Inflammatory macrophage treated with lipopolysaccharide for 4 hours (primary cell): ENCODE results near the gene C5AR1.
"Not testable (repeated sequence)": the region's sequence is repeated elsewhere in the genome, so short reads cannot be mapped to it uniquely, and the experiment has no call there.

Source experiments
- DNase-seq: peaks from one replicate; pipeline ENCODE4 v3.0.0-alpha.2; 2020

Gene C5AR1

DNA sequence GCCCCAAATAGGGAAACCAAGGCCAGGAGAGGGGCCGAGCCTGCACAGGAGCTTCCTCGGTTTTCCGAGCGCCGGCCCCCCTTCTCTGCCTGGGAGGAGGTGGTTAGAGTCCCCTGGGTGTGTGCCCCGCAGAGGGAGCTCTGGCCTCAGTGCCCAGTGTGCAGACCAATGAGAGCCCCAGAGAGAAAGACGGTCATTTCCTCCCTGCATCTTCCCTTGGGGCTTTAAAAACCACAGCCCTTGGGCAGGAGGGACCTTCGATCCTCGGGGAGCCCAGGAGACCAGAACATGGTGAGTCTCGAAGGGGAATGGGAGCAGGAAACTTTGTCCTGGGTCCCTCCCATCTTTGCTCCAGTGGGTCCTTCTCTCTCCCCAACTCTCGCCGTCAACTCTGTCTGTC, at the start of gene C5AR1:
Gene C5AR1 (plus strand): TSS at position 254 of the 400 bp plus-strand sequence. CDS start 35 bp downstream, at position 289.
- DNase-seq = peak; percentile 83

- no peak for DNase-seq
Observed at GRCh38 chr19:47260476-47260875, 49.2 kb upstream of the C5AR1 start.

GRCh38 chr19:47261946-47262793, 47.5 kb upstream of the C5AR1 start:
- not testable (repeated sequence) for DNase-seq

GRCh38 chr19:47264629-47265028, 45.0 kb upstream of the C5AR1 start:
- no peak for DNase-seq

DNA sequence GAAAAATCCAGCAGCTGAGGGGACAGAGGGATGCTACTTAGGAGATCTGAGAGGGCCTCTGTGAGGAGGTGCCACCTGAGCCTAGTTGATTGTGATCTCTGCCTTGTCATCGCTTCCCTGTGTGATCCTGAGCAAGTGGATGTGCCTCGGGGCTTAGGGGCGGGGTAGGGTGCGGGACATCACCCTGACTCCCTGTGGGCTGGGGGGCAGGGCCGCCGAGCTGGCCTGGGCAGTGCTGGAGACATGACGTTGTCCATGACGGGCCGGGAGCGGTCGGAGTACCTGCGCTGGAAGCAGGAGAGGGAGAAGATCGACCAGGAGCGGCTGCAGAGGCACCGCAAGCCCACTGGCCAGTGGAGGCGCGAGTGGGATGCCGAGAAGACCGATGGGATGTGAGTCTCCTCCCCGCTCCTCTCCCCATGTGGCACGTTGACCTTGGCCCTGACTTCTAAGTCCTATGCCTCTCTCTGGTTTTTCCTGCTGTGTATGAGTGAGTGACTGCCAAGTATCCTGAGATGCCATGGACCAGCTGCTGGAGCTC, 43.2 kb upstream of the C5AR1 start:
- DNase-seq = no peak

GRCh38 chr19:47267350-47267759, 42.3 kb upstream of the C5AR1 start:
- no peak for DNase-seq

DNA sequence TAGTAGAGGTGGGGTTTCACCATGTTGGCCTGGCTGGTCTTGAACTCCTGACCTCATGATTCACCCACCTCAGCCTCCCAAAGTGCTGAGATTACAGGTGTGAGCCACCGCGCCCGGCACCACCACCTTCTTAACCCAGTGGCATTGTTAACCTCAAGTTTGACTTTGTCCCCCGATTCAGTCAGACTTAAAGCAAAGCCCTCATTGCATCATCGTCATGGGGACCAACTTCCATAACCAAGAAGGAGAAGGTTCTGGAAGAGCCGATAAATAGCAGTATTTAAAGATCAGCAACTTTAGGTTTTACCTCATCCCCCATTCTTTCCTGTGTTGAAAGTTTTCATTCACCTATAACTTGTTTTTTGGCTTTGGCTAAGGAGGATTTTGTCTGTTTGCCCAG, 41.6 kb upstream of the C5AR1 start:
- DNase-seq = no peak

GRCh38 chr19:47269596-47269995, 40.1 kb upstream of the C5AR1 start:
- DNase-seq = no peak

DNA sequence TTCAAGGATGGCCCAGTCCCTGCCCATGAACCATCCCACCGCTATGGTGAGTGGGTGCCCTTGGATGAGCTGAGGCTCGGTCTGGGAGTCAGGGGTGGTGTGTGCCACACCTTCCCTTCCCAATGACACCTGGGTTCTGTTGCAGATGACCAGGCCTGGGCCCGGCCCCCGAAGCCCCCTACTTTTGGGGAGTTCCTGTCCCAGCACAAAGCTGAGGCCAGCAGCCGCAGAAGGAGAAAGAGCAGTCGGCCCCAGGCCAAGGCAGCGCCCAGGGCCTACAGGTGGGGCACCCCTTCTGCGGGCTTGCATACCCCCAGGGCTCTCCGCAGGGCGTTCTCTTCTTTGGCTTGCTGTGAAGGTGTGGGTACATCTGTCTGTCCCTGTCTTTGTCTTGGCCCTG, 39.3 kb upstream of the C5AR1 start:
- no peak for DNase-seq

DNA sequence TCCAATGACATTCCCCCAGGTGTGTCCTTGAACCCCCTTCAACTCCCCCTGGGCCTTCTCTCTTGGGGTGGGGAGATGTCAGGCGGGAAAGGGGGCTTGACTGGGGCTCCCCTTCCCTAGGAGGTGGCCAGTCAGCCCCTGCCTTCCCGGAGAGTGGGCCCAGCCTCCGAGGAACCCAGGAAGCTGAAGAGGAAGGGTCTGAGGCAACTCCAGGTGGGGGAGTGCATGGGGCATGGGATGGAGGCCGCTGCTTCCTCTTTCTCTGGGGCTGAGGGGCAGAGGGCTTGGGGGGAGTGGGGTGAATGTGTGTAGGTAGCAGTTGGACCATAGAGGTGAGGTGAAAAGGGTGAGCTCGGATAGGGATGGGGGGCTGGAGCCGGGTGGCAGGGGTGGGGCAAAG, 37.7 kb upstream of the C5AR1 start:
- no peak for DNase-seq

DNA sequence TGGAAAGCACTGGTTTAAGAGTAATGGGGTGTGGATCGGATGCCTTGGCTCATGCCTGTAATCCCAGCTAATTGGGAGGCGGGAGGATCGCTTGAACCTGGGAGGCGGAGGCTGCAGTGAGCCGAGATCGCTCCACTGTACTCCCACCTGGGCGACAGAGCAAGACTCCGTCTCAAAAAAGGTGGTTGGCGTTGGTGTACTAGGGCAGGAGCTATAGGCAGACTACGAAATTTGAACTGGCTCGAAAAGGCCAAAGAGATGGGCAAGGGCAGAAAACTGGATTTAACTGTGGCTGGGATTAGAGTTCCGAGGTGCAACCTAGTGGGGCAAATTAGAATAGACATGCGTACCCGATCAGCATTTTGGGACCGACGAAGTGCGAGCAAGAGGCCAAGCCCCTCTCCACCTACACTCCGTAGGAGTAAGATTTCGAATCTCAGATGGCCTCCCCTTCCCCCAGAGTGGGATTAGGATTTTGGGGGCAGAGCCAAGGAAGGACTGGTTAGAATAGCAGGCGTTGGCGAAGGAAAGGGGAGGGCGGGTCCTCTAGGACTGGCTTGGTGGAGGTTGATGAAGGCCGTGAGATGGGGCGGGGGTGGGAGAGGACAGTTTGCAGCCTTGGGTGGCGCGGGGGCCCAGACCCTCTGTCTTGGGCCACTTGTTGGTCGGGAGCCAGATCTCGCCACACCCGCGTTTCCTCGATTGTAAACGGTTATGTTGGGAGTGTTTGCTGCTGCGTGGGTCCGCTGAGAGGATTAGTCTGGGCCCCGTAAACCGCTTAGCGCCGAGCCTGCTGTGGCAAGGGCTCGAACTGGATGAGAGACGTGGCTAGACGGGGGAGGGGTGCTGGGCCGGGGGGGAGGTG, 37.0 kb upstream of the C5AR1 start:
- no peak for DNase-seq

DNA sequence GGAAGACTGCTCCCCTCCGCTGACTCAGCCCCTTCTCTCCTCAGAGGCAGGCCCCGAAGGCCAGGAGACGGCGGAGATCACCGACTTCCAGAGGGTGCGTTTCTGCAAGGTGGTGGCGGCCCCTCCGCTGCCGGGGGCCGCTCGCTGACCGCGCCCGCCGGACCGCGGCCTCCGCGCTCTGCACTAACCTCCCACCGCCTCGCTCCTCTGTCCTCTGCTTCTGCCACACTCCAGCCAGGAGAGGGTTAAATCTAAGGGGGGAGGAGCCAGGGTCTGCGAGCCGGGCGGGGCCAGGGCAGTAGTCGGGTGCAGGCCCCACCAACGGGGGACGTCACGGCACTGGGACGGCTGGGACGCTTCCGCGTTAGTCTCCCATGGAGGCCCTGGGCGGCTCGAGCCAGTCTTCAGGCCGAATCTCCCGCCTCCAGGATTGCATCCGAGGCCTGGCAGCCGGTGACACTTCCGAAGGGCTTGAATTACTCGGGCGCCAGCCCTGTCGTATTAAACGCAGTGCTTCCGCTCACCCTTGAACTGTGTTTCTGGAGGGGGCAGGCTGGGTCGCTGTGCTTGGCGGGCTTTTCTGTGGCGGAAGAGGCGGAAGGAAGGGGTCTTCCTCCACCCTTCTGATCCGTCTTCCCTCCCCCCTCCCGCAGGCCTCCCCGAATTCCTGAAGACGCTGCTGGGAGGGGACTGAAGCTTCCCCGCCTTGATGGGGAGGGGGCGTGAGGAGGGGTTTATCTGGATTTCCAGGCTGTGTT, 36.2 kb upstream of the C5AR1 start:
- DNase-seq = peak; percentile 93

GRCh38 chr19:47274071-47274890, 35.4 kb upstream of the C5AR1 start, which contains the start of gene INAFM1:
TSS of gene INAFM1 (plus strand) at chr19:47274885. CDS start at chr19:47274920, 35 bp downstream.
- DNase-seq = peak; percentile 96

DNA sequence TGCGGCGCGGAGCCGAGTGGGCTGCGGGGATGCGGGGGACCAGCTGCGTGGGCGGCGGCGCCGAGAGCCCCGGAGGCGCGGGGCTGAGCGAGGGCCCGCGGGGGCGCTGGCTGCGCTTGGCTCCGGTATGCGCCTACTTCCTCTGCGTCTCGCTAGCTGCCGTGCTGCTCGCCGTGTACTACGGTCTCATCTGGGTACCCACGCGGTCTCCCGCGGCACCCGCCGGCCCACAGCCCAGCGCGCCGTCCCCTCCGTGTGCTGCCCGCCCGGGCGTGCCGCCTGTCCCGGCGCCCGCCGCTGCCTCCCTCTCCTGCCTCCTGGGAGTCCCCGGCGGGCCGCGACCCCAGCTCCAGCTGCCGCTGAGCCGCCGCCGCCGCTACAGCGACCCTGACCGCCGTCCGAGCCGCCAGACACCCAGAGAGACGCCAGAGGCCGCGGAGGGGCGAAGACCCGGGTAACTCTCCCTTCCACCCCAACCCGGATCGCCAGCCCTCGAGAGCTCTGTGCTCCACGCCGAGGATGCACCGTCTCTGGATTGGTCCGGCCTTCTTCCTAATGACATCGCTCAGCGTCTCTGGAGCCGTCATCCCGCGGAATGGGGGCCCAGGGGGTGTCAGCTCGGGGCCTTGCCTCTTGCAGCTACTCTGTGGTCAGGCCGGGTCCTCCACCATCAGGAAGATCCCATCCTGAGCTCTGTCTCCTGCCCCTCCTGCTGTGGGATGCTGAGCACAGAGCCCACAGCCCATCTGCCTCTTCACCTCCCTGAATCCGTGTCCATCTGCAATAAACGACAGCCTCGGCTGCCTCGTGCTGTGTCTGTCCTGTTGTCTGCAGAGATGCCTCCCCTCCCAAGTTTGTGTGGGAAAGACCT, 34.5 kb upstream of the C5AR1 start:
- DNase-seq = no peak

DNA sequence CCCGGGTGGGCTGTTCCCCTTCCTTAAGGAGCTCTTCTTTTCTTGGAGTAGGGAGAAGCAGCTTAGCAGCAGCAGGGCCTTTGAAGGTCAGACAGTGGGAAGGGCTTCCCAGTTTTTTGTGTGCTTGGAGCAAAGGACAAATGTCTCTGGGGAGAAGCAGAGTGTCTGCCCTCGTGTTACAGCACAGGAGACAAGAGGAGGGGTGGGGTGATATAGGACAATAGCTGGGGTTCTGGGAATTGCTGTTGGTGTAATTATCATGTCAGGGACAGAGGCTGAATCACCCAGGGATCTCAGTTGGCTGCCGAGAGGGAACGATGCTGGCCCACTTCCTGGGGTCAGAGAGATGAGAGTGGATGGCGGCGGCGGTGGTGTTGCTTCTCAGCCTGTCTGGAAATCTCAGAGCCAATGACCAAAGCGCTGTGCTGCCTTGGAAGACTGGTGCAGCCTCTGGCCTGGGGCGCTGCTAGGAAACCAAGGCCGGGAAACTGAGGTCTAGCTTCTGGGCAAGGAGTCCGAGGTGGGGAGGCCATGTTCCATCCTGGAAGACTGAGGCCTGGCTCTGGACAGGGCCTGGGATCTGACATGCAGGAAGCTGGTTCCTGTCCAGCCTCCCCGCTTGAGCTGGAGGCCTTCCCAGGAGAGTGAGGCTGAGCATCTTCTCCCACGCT, 33.7 kb upstream of the C5AR1 start:
- no peak for DNase-seq

- not testable (repeated sequence) for DNase-seq
Observed at GRCh38 chr19:47276513-47276912, 33.1 kb upstream of the C5AR1 start.

- DNase-seq = peak; percentile 39
Observed at GRCh38 chr19:47280183-47280797, 29.4 kb upstream of the C5AR1 start.

- no peak for DNase-seq
Observed at GRCh38 chr19:47283405-47284059, 26.1 kb upstream of the C5AR1 start.

- peak; percentile 49 for DNase-seq
Observed at GRCh38 chr19:47284324-47284899, 25.2 kb upstream of the C5AR1 start.
